Thyroid gland (tissue), 4 donors: ENCODE measurements around the gene KIF1B. TPM values are rescaled to one million over a fixed set of nuclear protein-coding genes. Genes with fewer than 3 reads are reported as not detected.
"Not testable (repeated sequence)": the region's sequence is repeated elsewhere in the genome, so short reads cannot be mapped to it uniquely, and the experiment has no call there.

Experiments
- DNase-seq, 2 donors: peaks; one replicate each; pipeline ENCODE4 v3.0.0-alpha.2; 2019
- H3K27ac ChIP-seq, 3 donors: fragments of 200-600 bp; sonication (generic); 1 replicate in 2 of 3; 2 replicates in 1 of 3; pipeline ENCODE4 v1.5.1; 2016 to 2019; ENCODE audit warnings: mild to moderate bottlenecking in 1 of 3, moderate library complexity in 1 of 3
- H3K27me3 ChIP-seq: fragments of 200-600 bp; sonication (generic); one replicate; pipeline ENCODE4 v1.5.1; 2019
- H3K36me3 ChIP-seq, 2 donors: fragments of 200-600 bp; sonication (generic); one replicate each; pipeline ENCODE4 v1.5.1; 2016 to 2019
- H3K4me1 ChIP-seq, 2 donors: fragments of 200-600 bp; sonication (generic); one replicate each; pipeline ENCODE4 v1.5.1; 2017 to 2019
- H3K4me3 ChIP-seq, 3 donors: fragments of 200-600 bp; sonication (generic); replicated peaks in 1 of 3; 1 replicate in 2 of 3; 2 replicates in 1 of 3; pipeline ENCODE4 v1.5.1; 2016; ENCODE audit warnings: mild to moderate bottlenecking in 1 of 3
- H3K9me3 ChIP-seq: fragments of 200-600 bp; sonication (generic); one replicate; pipeline ENCODE4 v1.5.1; 2017
- CTCF ChIP-seq, 6 experiments: fragments of 200-600 bp in 3 of 6; fragments of 450-650 bp in 3 of 6; sonication (generic) in 3 of 6; IDR thresholded peaks; one replicate each; pipeline ENCODE4 v1.5.1; 2016 to 2019; ENCODE audit warnings: antibody characterized with exemption in 6 of 6, mild to moderate bottlenecking in 2 of 6, inconsistent platforms in 1 of 6, moderate library complexity in 1 of 6
- POLR2A ChIP-seq, 2 donors: fragments of 450-650 bp; IDR thresholded peaks; one replicate each; pipeline ENCODE4 v1.6.1; 2017; ENCODE audit warnings: antibody characterized with exemption in 2 of 2, mild to moderate bottlenecking in 2 of 2, moderate library complexity in 1 of 2
- WGBS, 2 donors: methylation state at CpG; one replicate each; pipeline ENCODE4 v1.1.5; 2017; 5-methylcytosine and 5-hydroxymethylcytosine counted together
- intact Hi-C: fragments of 100-400 bp; cut with DNase I; formaldehyde crosslinking; loops from one replicate; pipeline ENCODE4 v1.15.1; 2023
- total RNA-seq, 4 donors: library from RNA; depleted of rRNA; stranded (reverse); fragments of >200 nt; gene quantifications; one replicate each; pipeline ENCODE4 v1.2.3, GENCODE V29; 2016

Gene KIF1B
- total RNA-seq, 4 donors from 2014 or later = 51.7 to 70.5 (median 53.5) TPM

GRCh38 chr1:10217748-10218441, 7.5 kb downstream of the KIF1B start:
- no peak for TF ChIP-seq CTCF (IDR thresholded peaks at IDR 0.05)
- no peak for TF ChIP-seq POLR2A (IDR thresholded peaks at IDR 0.05)
- peak in 1 of 2 donors; percentile 3 for DNase-seq
- H3K27ac ChIP-seq = no peak overlapping the region
- WGBS, 2 donors = 66 to 68% methylated on average over 5 of the region's 5 CpGs
- intact Hi-C loops = loop anchor here (10.0 kb wide), 1 partner anchor 117 kb away; no protein-coding TSS in a partner anchor
- H3K9me3 ChIP-seq = no peaks in the 10 kb centered on the region
- H3K4me1 ChIP-seq = peaks cover 17 to 44% of the 10 kb centered on the region in 2 donors
- no peaks in the 10 kb centered on the region for H3K27me3 ChIP-seq
- no peaks in the 10 kb centered on the region for H3K36me3 ChIP-seq
- H3K4me3 ChIP-seq = no peak overlapping the region

GRCh38 chr1:10220200-10220599, 9.8 kb downstream of the KIF1B start:
- Histone ChIP-seq H3K4me1 (peaks cover 22 to 38% of the 10 kb centered on the region in 2 donors), H3K4me3 (no peak overlapping the region), H3K36me3 (no peaks in the 10 kb centered on the region), H3K9me3 (no peaks in the 10 kb centered on the region), H3K27ac (no peak overlapping the region), H3K27me3 (no peaks in the 10 kb centered on the region)
- TF ChIP-seq CTCF (IDR thresholded peaks at IDR 0.05) (no peak), POLR2A (IDR thresholded peaks at IDR 0.05) (no peak)
- DNase-seq = no peak
- intact Hi-C loops = no loop called here

- H3K36me3 ChIP-seq, intact Hi-C loops, H3K9me3 ChIP-seq, H3K27me3 ChIP-seq, H3K27ac ChIP-seq, H3K4me3 ChIP-seq, DNase-seq: not testable (repeated sequence)
- peaks cover 23 to 38% of the 10 kb centered on the region in 2 donors for H3K4me1 ChIP-seq
- WGBS, 2 donors = 95 to 98% methylated on average over 6 of the region's 6 CpGs
Measured at GRCh38 chr1:10220657-10221056, 10.3 kb downstream of the KIF1B start.

- Histone ChIP-seq H3K9me3 (no peaks in the 10 kb centered on the region), H3K4me3 (no peak overlapping the region), H3K27ac (no peak overlapping the region), H3K27me3 (no peaks in the 10 kb centered on the region), H3K36me3 (no peaks in the 10 kb centered on the region), H3K4me1 (peaks cover 16 to 28% of the 10 kb centered on the region in 2 donors)
- TF ChIP-seq POLR2A (IDR thresholded peaks at IDR 0.05) (no peak), CTCF (IDR thresholded peaks at IDR 0.05) (no peak)
- intact Hi-C loops = no loop called here
- DNase-seq = no peak
- 29% methylated on average over 1 of the region's 1 CpG for WGBS, 2 donors
Measured at GRCh38 chr1:10225573-10225972, 15.2 kb downstream of the KIF1B start.

GRCh38 chr1:10228528-10228927, 18.2 kb downstream of the KIF1B start:
- Histone ChIP-seq H3K36me3 (no peaks in the 10 kb centered on the region), H3K9me3 (no peaks in the 10 kb centered on the region), H3K4me1 (peaks cover 16 to 28% of the 10 kb centered on the region in 2 donors), H3K4me3 (no peak overlapping the region), H3K27ac (no peak overlapping the region), H3K27me3 (no peaks in the 10 kb centered on the region)
- intact Hi-C loops = no loop called here
- no peak for DNase-seq
- WGBS, 2 donors = 84 to 89% methylated on average over 2 of the region's 2 CpGs
- no peak for TF ChIP-seq CTCF (IDR thresholded peaks at IDR 0.05)
- TF ChIP-seq POLR2A (IDR thresholded peaks at IDR 0.05) = no peak
